Posterior vena cava (tissue), 2 donors: Measurements from ENCODE around the gene ATXN8OS. TPM values are rescaled to one million over a fixed set of nuclear protein-coding genes. Genes with fewer than 3 reads are reported as not detected.
"Not testable (repeated sequence)": the region's sequence is repeated elsewhere in the genome, so short reads cannot be mapped to it uniquely, and the experiment has no call there.

ENCODE experiments used
- DNase-seq: peaks from one replicate; pipeline ENCODE4 v3.0.0-alpha.2; 2020; ENCODE audit warnings: low spot score
- intact Hi-C, 2 donors: fragments of 100-400 bp; cut with DNase I; formaldehyde crosslinking; loops; one replicate each; pipeline versions ENCODE4 v1.14.1 to v1.14.2; 2022 to 2023
- long read RNA-seq, 2 donors: library from polyadenylated mRNA; unstranded; transcript quantifications; one replicate each; pipeline ENCODE4 v2.0.0, GENCODE V29; 2020 to 2021
- total RNA-seq, 2 donors: library from RNA; stranded (reverse); fragmentation: NEBNext Ultra II Directional; extraction: Animal tissue kit (Norgen Biotek cat#: 25700); gene quantifications; one replicate each; pipeline ENCODE4 v1.2.1, GENCODE V29; 2021
- donor health status: DM: yes; HTN: yes; CAD: no.
- donor health status: DM: yes; HTN: yes; CAD: no.

ATXN8OS gene
- total RNA-seq, result not detected
- long read RNA-seq, donor 1, result 0 reads
- long read RNA-seq, donor 2, result 0 reads

- DNase-seq, result no peak
- intact Hi-C loops, result no loop called here
Measured at GRCh38 chr13:70107498-70108281, at the start of gene ATXN8OS. Gene ATXN8OS (plus strand): TSS chr13:70107826.

GRCh38 chr13:70080012-70080411, 27.6 kb upstream of the ATXN8OS start:
- intact Hi-C loops, result no loop called here

GRCh38 chr13:70087247-70087646, 20.4 kb upstream of the ATXN8OS start:
- DNase-seq, result no peak
- intact Hi-C loops, result no loop called here

More at GRCh38 chr13:70080012-70080411, 27.6 kb upstream of the ATXN8OS start:
- DNase-seq, result no peak

GRCh38 chr13:70088926-70089325, 18.7 kb upstream of the ATXN8OS start:
- no peak for DNase-seq
- intact Hi-C loops, result no loop called here

GRCh38 chr13:70090036-70090723, 17.4 kb upstream of the ATXN8OS start:
- DNase-seq, result no peak
- intact Hi-C loops, result no loop called here

- DNase-seq, result no peak
- intact Hi-C loops, result no loop called here
Measured at GRCh38 chr13:70098669-70099068, 9.0 kb upstream of the ATXN8OS start.

GRCh38 chr13:70104481-70104880, 3.1 kb upstream of the ATXN8OS start:
- intact Hi-C loops, result no loop called here
- no peak for DNase-seq

GRCh38 chr13:70107125-70107497, 515 bp upstream of the ATXN8OS start:
- no peak for DNase-seq
- intact Hi-C loops, result no loop called here

GRCh38 chr13:70108356-70109105, 905 bp downstream of the ATXN8OS start, which contains the start of gene KLHL1:
Gene KLHL1 (minus strand): TSS chr13:70108452. CDS start chr13:70107699, 753 bp downstream.
- intact Hi-C loops, result no loop called here
- no peak for DNase-seq

GRCh38 chr13:70117338-70117905, 9.8 kb downstream of the ATXN8OS start:
- intact Hi-C loops, result no loop called here

GRCh38 chr13:70125693-70126092, 18.1 kb downstream of the ATXN8OS start:
- intact Hi-C loops, result no loop called here
- no peak for DNase-seq

More at GRCh38 chr13:70117338-70117905, 9.8 kb downstream of the ATXN8OS start:
- DNase-seq, result no peak

GRCh38 chr13:70128098-70128497, 20.5 kb downstream of the ATXN8OS start:
- no peak for DNase-seq
- intact Hi-C loops, result no loop called here

GRCh38 chr13:70142658-70143057, 35.0 kb downstream of the ATXN8OS start:
- intact Hi-C loops, result not testable (repeated sequence)

GRCh38 chr13:70162141-70162540, 54.5 kb downstream of the ATXN8OS start:
- intact Hi-C loops, result no loop called here
- no peak for DNase-seq

More at GRCh38 chr13:70142658-70143057, 35.0 kb downstream of the ATXN8OS start:
- not testable (repeated sequence) for DNase-seq

- intact Hi-C loops, result no loop called here
- DNase-seq, result no peak
Measured at GRCh38 chr13:70170689-70171088, 63.1 kb downstream of the ATXN8OS start.

GRCh38 chr13:70171151-70171550, 63.5 kb downstream of the ATXN8OS start:
- no peak for DNase-seq
- intact Hi-C loops, result no loop called here

- intact Hi-C loops, result no loop called here
- DNase-seq, result no peak
Measured at GRCh38 chr13:70172946-70173597, 65.4 kb downstream of the ATXN8OS start.

GRCh38 chr13:70173598-70173959, 66.0 kb downstream of the ATXN8OS start:
- no peak for DNase-seq
- intact Hi-C loops, result no loop called here

GRCh38 chr13:70178346-70178745, 70.7 kb downstream of the ATXN8OS start:
- DNase-seq, result no peak
- intact Hi-C loops, result no loop called here
